Hepatocyte (in vitro differentiated cells): ENCODE data around the gene TNFRSF12A. TPM values are rescaled to one million over a fixed set of nuclear protein-coding genes. Genes with fewer than 3 reads are reported as not detected.
A peak's percentile ranks its signal among the peaks of the same experiment; 100 is the strongest.

Source experiments
- DNase-seq: peaks from one replicate; pipeline ENCODE4 v3.0.0-alpha.2; 2016; ENCODE audit warnings: low spot score
- H2AFZ ChIP-seq: fragments of 200-600 bp; sonication (generic); 2 replicates; pipeline ENCODE4 v1.6.0; 2016; ENCODE audit warnings: antibody characterized with exemption, mild to moderate bottlenecking
- H3K27ac ChIP-seq: fragments of 200-600 bp; sonication (generic); 2 replicates; pipeline ENCODE4 v1.5.1; 2016; ENCODE audit warnings: mild to moderate bottlenecking
- H3K27me3 ChIP-seq: fragments of 200-600 bp; sonication (generic); 2 replicates; pipeline ENCODE4 v1.6.1; 2016
- H3K36me3 ChIP-seq: fragments of 200-600 bp; sonication (generic); replicated peaks from 2 replicates; pipeline ENCODE4 v1.5.1; 2016; ENCODE audit warnings: low read depth; ENCODE audit not compliant: insufficient read depth
- H3K4me1 ChIP-seq: fragments of 200-600 bp; sonication (generic); 2 replicates; pipeline ENCODE4 v1.5.1; 2016; ENCODE audit warnings: mild to moderate bottlenecking, moderate library complexity; ENCODE audit not compliant: insufficient read depth
- H3K4me2 ChIP-seq: fragments of 200-600 bp; sonication (generic); 2 replicates; pipeline ENCODE4 v1.6.0; 2016
- H3K4me3 ChIP-seq: fragments of 200-600 bp; sonication (generic); 2 replicates; pipeline ENCODE4 v1.5.1; 2016; ENCODE audit warnings: mild to moderate bottlenecking
- H3K79me2 ChIP-seq: fragments of 200-600 bp; sonication (generic); 2 replicates; pipeline ENCODE4 v1.6.0; 2017; ENCODE audit warnings: mild to moderate bottlenecking
- H3K9me2 ChIP-seq: fragments of 200-600 bp; sonication (generic); replicated peaks from 2 replicates; pipeline ENCODE4 v1.6.0; 2017; ENCODE audit warnings: mild to moderate bottlenecking; ENCODE audit not compliant: insufficient read depth
- H3K9me3 ChIP-seq: fragments of 200-600 bp; sonication (generic); 2 replicates; pipeline ENCODE4 v1.5.1; 2016; ENCODE audit warnings: low read depth, mild to moderate bottlenecking
- H4K20me1 ChIP-seq: fragments of 200-600 bp; sonication (generic); 2 replicates; pipeline ENCODE4 v1.6.0; 2016; ENCODE audit warnings: mild to moderate bottlenecking; ENCODE audit not compliant: insufficient read depth, poor library complexity, severe bottlenecking
- CTCF ChIP-seq: fragments of 200-600 bp; sonication (generic); IDR thresholded peaks from 2 replicates; pipeline ENCODE4 v1.5.1; 2016; ENCODE audit warnings: antibody characterized with exemption, mild to moderate bottlenecking; ENCODE audit not compliant: poor library complexity
- EZH2 ChIP-seq: fragments of 200-600 bp; sonication (generic); IDR thresholded peaks from 2 replicates; pipeline ENCODE4 v1.6.1; 2016; ENCODE audit warnings: antibody characterized with exemption, mild to moderate bottlenecking, borderline replicate concordance
- EZH2phosphoT487 ChIP-seq: fragments of 200-600 bp; sonication (generic); IDR thresholded peaks from one replicate; pipeline ENCODE4 v1.6.1; 2018; ENCODE audit warnings: antibody characterized with exemption, mild to moderate bottlenecking, low read depth, moderate library complexity; ENCODE audit not compliant: unreplicated experiment, severe bottlenecking
- WGBS: methylation state at CpG from one replicate; pipeline ENCODE4 v1.1.6; 2016; ENCODE audit warnings: low lambda C conversion rate; ENCODE audit errors: missing lambda C conversion rate; 5-methylcytosine and 5-hydroxymethylcytosine counted together
- polyA plus RNA-seq: library from polyadenylated mRNA; unstranded; fragments of >200 nt; fragmentation: Nextera tagmentation; extraction: Ambion mirVana; gene quantifications from 2 replicates; pipeline ENCODE4 v1.2.1, GENCODE V29; 2016
- total RNA-seq: library from RNA; depleted of rRNA; stranded (reverse); fragments of >200 nt; gene quantifications from 2 replicates; pipeline ENCODE4 v1.2.3, GENCODE V29; 2014

The TNFRSF12A gene
- total and polyA plus RNA-seq, 2 experiments from 2014 or later = 127 to 385 TPM

GRCh38 chr16:2980227-2981176, 39.7 kb upstream of the TNFRSF12A start, which contains the start of gene PKMYT1:
Gene PKMYT1, minus strand, starts transcription at chr16:2980446. Its CDS starts 789 bp downstream, at chr16:2979657.
- TF ChIP-seq EZH2phosphoT487 (no peak), EZH2 (no peak), CTCF (no peak)
- no peaks in the 10 kb centered on the region for H3K9me3 ChIP-seq
- peaks cover 5% of the 10 kb centered on the region for H3K79me2 ChIP-seq
- H3K4me2 ChIP-seq = peak within 1 kb of the TSS; percentile 98
- H3K27me3 ChIP-seq = no peaks in the 10 kb centered on the region
- WGBS = 14% methylated on average over 50 of the region's 91 CpGs
- H2AFZ ChIP-seq = peak within 1 kb of the TSS; percentile 95
- DNase-seq = peak; percentile 97
- no peaks in the 10 kb centered on the region for H3K9me2 ChIP-seq
- peak within 1 kb of the TSS; percentile 82 for H3K4me3 ChIP-seq
- H3K27ac ChIP-seq = peak within 1 kb of the TSS; percentile 93
- no peaks in the 10 kb centered on the region for H3K36me3 ChIP-seq
- no peaks in the 10 kb centered on the region for H4K20me1 ChIP-seq
- peaks cover 9% of the 10 kb centered on the region for H3K4me1 ChIP-seq

GRCh38 chr16:2981177-2981898, 38.8 kb upstream of the TNFRSF12A start:
- Histone ChIP-seq H2AFZ (peak overlapping the region; percentile 95), H4K20me1 (no peaks in the 10 kb centered on the region), H3K9me3 (no peaks in the 10 kb centered on the region), H3K27me3 (no peaks in the 10 kb centered on the region), H3K4me1 (peaks cover 9% of the 10 kb centered on the region), H3K79me2 (peaks cover 5% of the 10 kb centered on the region), H3K4me2 (peak overlapping the region; percentile 98), H3K36me3 (no peaks in the 10 kb centered on the region), H3K4me3 (no peak overlapping the region), H3K27ac (peak overlapping the region; percentile 93), H3K9me2 (no peaks in the 10 kb centered on the region)
- DNase-seq = no peak
- TF ChIP-seq EZH2phosphoT487 (no peak), EZH2 (no peak), CTCF (no peak)
- 32% methylated on average over 33 of the region's 33 CpGs for WGBS

GRCh38 chr16:2981899-2982250, 38.3 kb upstream of the TNFRSF12A start:
- Histone ChIP-seq H3K27me3 (no peaks in the 10 kb centered on the region), H3K9me2 (no peaks in the 10 kb centered on the region), H3K36me3 (no peaks in the 10 kb centered on the region), H3K79me2 (peaks cover 5% of the 10 kb centered on the region), H3K4me2 (no peak overlapping the region), H3K4me3 (no peak overlapping the region), H2AFZ (no peak overlapping the region), H3K27ac (peak overlapping the region; percentile 93), H4K20me1 (no peaks in the 10 kb centered on the region), H3K4me1 (peaks cover 9% of the 10 kb centered on the region), H3K9me3 (no peaks in the 10 kb centered on the region)
- 48% methylated on average over 4 of the region's 4 CpGs for WGBS
- no peak for DNase-seq
- TF ChIP-seq EZH2phosphoT487 (no peak), CTCF (no peak), EZH2 (no peak)
